ENCODE results near the gene CTDP1. TPM values are rescaled to one million over a fixed set of nuclear protein-coding genes. Genes with fewer than 3 reads are reported as not detected.

Gene CTDP1
- total RNA-seq, 1 experiment from 2014 or later = 22.5 TPM

GRCh38 chr18:79787865-79788733 is 108.5 kb downstream of the CTDP1 start:
- TF ChIP-seq CTCF (conservative IDR thresholded peaks at IDR 0.05; ENCODE audit: low read depth, low read length) (no peak), EZH2 (IDR thresholded peaks at IDR 0.05; ENCODE audit: borderline replicate concordance, low read depth, low read length, poor library complexity, severe bottlenecking) (peak; percentile 85)
- no peak for DNase-seq (ENCODE audit: low spot score)
- no TSS peak for BruUV-seq (replicated peaks)
- H3K9me3 ChIP-seq (ENCODE audit: low read depth, low read length, poor library complexity, severe bottlenecking) = no peaks in the 10 kb centered on the region
- no peak overlapping the region for H3K4me3 ChIP-seq (ENCODE audit: low read depth, low read length, poor library complexity, severe bottlenecking)
- no peaks in the 10 kb centered on the region for H3K36me3 ChIP-seq (ENCODE audit: insufficient read depth, low read length, poor library complexity, severe bottlenecking)
- no peak overlapping the region for H3K27ac ChIP-seq (ENCODE audit: low read depth, low read length, poor library complexity, severe bottlenecking)
- peaks cover 67% of the 10 kb centered on the region for H3K27me3 ChIP-seq (replicated peaks; ENCODE audit: insufficient read depth, low read depth, low read length, poor library complexity)
- POLR2A ChIA-PET (ENCODE audit: low non-redundant PET) = no interaction called here
- no peaks in the 10 kb centered on the region for H3K4me1 ChIP-seq (ENCODE audit: insufficient read depth, low read length, poor library complexity, severe bottlenecking)
- CTCF ChIA-PET = no interaction called here
- intact Hi-C loops (cut with micrococcal nuclease; ENCODE audit: unreplicated experiment) = no loop called here

GRCh38 chr18:79788734-79789085 is 109.1 kb downstream of the CTDP1 start:
- H3K27me3 ChIP-seq (replicated peaks; ENCODE audit: insufficient read depth, low read depth, low read length, poor library complexity) = peaks cover 67% of the 10 kb centered on the region
- no peak overlapping the region for H3K27ac ChIP-seq (ENCODE audit: low read depth, low read length, poor library complexity, severe bottlenecking)
- TF ChIP-seq EZH2 (IDR thresholded peaks at IDR 0.05; ENCODE audit: borderline replicate concordance, low read depth, low read length, poor library complexity, severe bottlenecking) = no peak
- TF ChIP-seq CTCF (conservative IDR thresholded peaks at IDR 0.05; ENCODE audit: low read depth, low read length) = no peak
- POLR2A ChIA-PET (ENCODE audit: low non-redundant PET) = no interaction called here
- no peaks in the 10 kb centered on the region for H3K4me1 ChIP-seq (ENCODE audit: insufficient read depth, low read length, poor library complexity, severe bottlenecking)
- no TSS peak for BruUV-seq (replicated peaks)
- intact Hi-C loops (cut with micrococcal nuclease; ENCODE audit: unreplicated experiment) = no loop called here
- H3K9me3 ChIP-seq (ENCODE audit: low read depth, low read length, poor library complexity, severe bottlenecking) = no peaks in the 10 kb centered on the region
- H3K36me3 ChIP-seq (ENCODE audit: insufficient read depth, low read length, poor library complexity, severe bottlenecking) = no peaks in the 10 kb centered on the region
- DNase-seq (ENCODE audit: low spot score) = no peak
- CTCF ChIA-PET = no interaction called here
- no peak overlapping the region for H3K4me3 ChIP-seq (ENCODE audit: low read depth, low read length, poor library complexity, severe bottlenecking)

- H3K36me3 ChIP-seq (ENCODE audit: insufficient read depth, low read length, poor library complexity, severe bottlenecking) = no peaks in the 10 kb centered on the region
- DNase-seq (ENCODE audit: low spot score) = no peak
- no peaks in the 10 kb centered on the region for H3K4me1 ChIP-seq (ENCODE audit: insufficient read depth, low read length, poor library complexity, severe bottlenecking)
- TF ChIP-seq CTCF (conservative IDR thresholded peaks at IDR 0.05; ENCODE audit: low read depth, low read length) (no peak), EZH2 (IDR thresholded peaks at IDR 0.05; ENCODE audit: borderline replicate concordance, low read depth, low read length, poor library complexity, severe bottlenecking) (no peak)
- BruUV-seq (replicated peaks) = no TSS peak
- H3K27ac ChIP-seq (ENCODE audit: low read depth, low read length, poor library complexity, severe bottlenecking) = no peak overlapping the region
- CTCF ChIA-PET = no interaction called here
- POLR2A ChIA-PET (ENCODE audit: low non-redundant PET) = no interaction called here
- H3K9me3 ChIP-seq (ENCODE audit: low read depth, low read length, poor library complexity, severe bottlenecking) = no peaks in the 10 kb centered on the region
- intact Hi-C loops (cut with micrococcal nuclease; ENCODE audit: unreplicated experiment) = no loop called here
- H3K27me3 ChIP-seq (replicated peaks; ENCODE audit: insufficient read depth, low read depth, low read length, poor library complexity) = peaks cover 63% of the 10 kb centered on the region
- H3K4me3 ChIP-seq (ENCODE audit: low read depth, low read length, poor library complexity, severe bottlenecking) = no peak overlapping the region
Measured at GRCh38 chr18:79789091-79789891, 109.7 kb downstream of the CTDP1 start.

All from A673 (cell line).